H1 (cell line): ENCODE data around the gene KCNN4. TPM values are rescaled to one million over a fixed set of nuclear protein-coding genes. Genes with fewer than 3 reads are reported as not detected.
"Not testable (repeated sequence)": the region's sequence is repeated elsewhere in the genome, so short reads cannot be mapped to it uniquely, and the experiment has no call there.

ENCODE experiments used
- CTCF ChIA-PET: fragments of 300-600 bp; sonication (Branson Sonifier 250); formaldehyde crosslinking; loops from one replicate; lab custom pipeline; 2021; ENCODE audit not compliant: partially characterized antibody; lab: Charles Lee
- POLR2A ChIA-PET: fragments of 300-600 bp; sonication (Branson Sonifier 250); formaldehyde crosslinking; loops from one replicate; lab custom pipeline; 2021; ENCODE audit warnings: inconsistent platforms; ENCODE audit not compliant: partially characterized antibody; lab: Charles Lee
- DNase-seq, 2 experiments: peaks; one replicate each; pipeline versions ENCODE4 v3.0.0 to v3.0.0-alpha.2; 2010 to 2022; ENCODE audit warnings: low spot score in 2 of 2, low read depth in 1 of 2, mixed read lengths in 1 of 2
- FAIRE-seq: peaks from 2 replicates; lab custom pipeline; 2011; peaks lifted over from hg19 to GRCh38; lab: Jason Lieb, UNC
- H2AFZ ChIP-seq: 2 replicates; pipeline ENCODE4 v1.8.1; 2012; ENCODE audit warnings: low read length, inconsistent platforms
- H2AK5ac ChIP-seq: 2 replicates; pipeline ENCODE4 v1.6.1; 2013; ENCODE audit warnings: low read depth, low read length
- H2BK120ac ChIP-seq: replicated peaks from 2 replicates; pipeline ENCODE3; 2013; ENCODE audit warnings: low read depth, low read length, inconsistent platforms
- H2BK12ac ChIP-seq: 2 replicates; pipeline ENCODE4 v1.6.1; 2013; ENCODE audit warnings: low read depth, low read length
- H2BK15ac ChIP-seq: 2 replicates; pipeline ENCODE4 v1.6.1; 2013; ENCODE audit warnings: low read length
- H2BK20ac ChIP-seq: 2 replicates; pipeline ENCODE4 v1.6.1; 2013; ENCODE audit warnings: low read length
- H2BK5ac ChIP-seq: 2 replicates; pipeline ENCODE4 v1.6.1; 2013; ENCODE audit warnings: low read depth, low read length
- H3K14ac ChIP-seq: 2 replicates; pipeline ENCODE4 v1.6.1; 2013; ENCODE audit warnings: inconsistent platforms; ENCODE audit not compliant: insufficient read length
- H3K18ac ChIP-seq: 2 replicates; pipeline ENCODE4 v1.6.1; 2013; ENCODE audit warnings: low read length; ENCODE audit errors: extremely low read depth
- H3K23ac ChIP-seq: 2 replicates; pipeline ENCODE4 v1.6.1; 2013; ENCODE audit warnings: inconsistent platforms; ENCODE audit not compliant: insufficient read length
- H3K23me2 ChIP-seq: 2 replicates; pipeline ENCODE4 v1.6.1; 2013; ENCODE audit warnings: low read depth, low read length
- H3K27ac ChIP-seq: 2 replicates; pipeline ENCODE4 v1.6.1; 2011; ENCODE audit warnings: low read depth, low read length, inconsistent platforms
- H3K27me3 ChIP-seq, 4 experiments: replicated peaks in 1 of 4; 1 replicate in 1 of 4; 2 replicates in 3 of 4; pipeline versions ENCODE4 v1.6.1 to v1.8.1; 2011 to 2013; ENCODE audit warnings: low read length in 3 of 4, mild to moderate bottlenecking in 3 of 4, inconsistent platforms in 2 of 4, mixed read lengths in 2 of 4, moderate library complexity in 1 of 4; ENCODE audit not compliant: control insufficient read depth in 3 of 4, insufficient read depth in 3 of 4; ENCODE audit errors: extremely low read depth in 1 of 4
- H3K36me3 ChIP-seq, 4 experiments: 2 replicates each; pipeline versions ENCODE4 v1.6.1 to v1.8.1; 2011 to 2013; ENCODE audit warnings: mild to moderate bottlenecking in 4 of 4, low read length in 3 of 4, moderate library complexity in 2 of 4, control low read depth in 1 of 4, inconsistent platforms in 1 of 4; ENCODE audit not compliant: insufficient read depth in 4 of 4, control insufficient read depth in 2 of 4
- H3K4ac ChIP-seq: replicated peaks from 2 replicates; pipeline ENCODE3; 2013; ENCODE audit warnings: low read length, low read depth, mixed read lengths, inconsistent platforms; ENCODE audit not compliant: insufficient read length
- H3K4me1 ChIP-seq, 4 experiments: replicated peaks in 1 of 4; 1 replicate in 1 of 4; 2 replicates in 3 of 4; pipeline versions ENCODE4 v1.6.1 to v1.8.1; 2011 to 2013; ENCODE audit warnings: low read length in 3 of 4, inconsistent platforms in 2 of 4, mixed read lengths in 1 of 4; ENCODE audit not compliant: insufficient read depth in 4 of 4, control insufficient read depth in 3 of 4
- H3K4me2 ChIP-seq, 2 experiments: 2 replicates each; pipeline versions ENCODE4 v1.6.1 to v1.8.1; 2011 to 2013; ENCODE audit warnings: low read depth in 2 of 2, low read length in 2 of 2, control low read depth in 1 of 2, inconsistent platforms in 1 of 2, mild to moderate bottlenecking in 1 of 2; ENCODE audit not compliant: insufficient read depth in 1 of 2
- H3K4me3 ChIP-seq, 4 experiments: fragments of 200-600, 300-600 bp in 1 of 4; sonication (generic), shearing (Covaris generic), sonication (Bioruptor Twin) in 1 of 4; 2 replicates each; pipeline versions ENCODE4 v1.5.1 to v1.8.1; 2011 to 2016; ENCODE audit warnings: low read length in 4 of 4, low read depth in 3 of 4, control low read depth in 2 of 4, inconsistent platforms in 2 of 4, mild to moderate bottlenecking in 2 of 4, mixed read lengths in 1 of 4, moderate library complexity in 1 of 4; ENCODE audit not compliant: insufficient read depth in 2 of 4; ENCODE audit errors: extremely low read depth in 1 of 4
- H3K56ac ChIP-seq: replicated peaks from 2 replicates; pipeline ENCODE3; 2013; ENCODE audit warnings: low read depth, mild to moderate bottlenecking, mixed read lengths, low read length, inconsistent platforms; ENCODE audit not compliant: insufficient read length
- H3K79me1 ChIP-seq: 2 replicates; pipeline ENCODE4 v1.6.1; 2013; ENCODE audit warnings: low read depth, low read length, control low read depth
- H3K79me2 ChIP-seq, 2 experiments: 2 replicates each; pipeline versions ENCODE4 v1.6.1 to v1.8.1; 2012 to 2013; ENCODE audit warnings: low read length in 2 of 2, mild to moderate bottlenecking in 2 of 2, inconsistent platforms in 1 of 2; ENCODE audit not compliant: insufficient read depth in 2 of 2, control insufficient read depth in 1 of 2
- H3K9ac ChIP-seq, 4 experiments: replicated peaks in 1 of 4; 1 replicate in 1 of 4; 2 replicates in 3 of 4; pipeline versions ENCODE4 v1.6.1 to v1.8.1; 2011 to 2013; ENCODE audit warnings: low read depth in 3 of 4, low read length in 3 of 4, control low read depth in 2 of 4, mild to moderate bottlenecking in 2 of 4, moderate library complexity in 2 of 4, inconsistent platforms in 1 of 4; ENCODE audit errors: extremely low read depth in 1 of 4
- H3K9me3 ChIP-seq, 2 experiments: 2 replicates each; pipeline versions ENCODE4 v1.6.1 to v1.8.1; 2012 to 2013; ENCODE audit warnings: mild to moderate bottlenecking in 2 of 2, moderate library complexity in 2 of 2, control low read depth in 1 of 2, inconsistent platforms in 1 of 2, low read depth in 1 of 2, low read length in 1 of 2, mixed read lengths in 1 of 2; ENCODE audit not compliant: insufficient read depth in 2 of 2
- H4K20me1 ChIP-seq, 2 experiments: replicated peaks in 1 of 2; 2 replicates each; pipeline versions ENCODE3 to v1.8.1; 2011 to 2013; ENCODE audit warnings: inconsistent platforms in 2 of 2, low read length in 2 of 2, mild to moderate bottlenecking in 1 of 2; ENCODE audit not compliant: insufficient read depth in 2 of 2, control insufficient read depth in 1 of 2
- H4K5ac ChIP-seq: 2 replicates; pipeline ENCODE4 v1.6.1; 2013; ENCODE audit warnings: low read length, low read depth, mixed read lengths, inconsistent platforms; ENCODE audit not compliant: insufficient read length
- H4K8ac ChIP-seq: 2 replicates; pipeline ENCODE4 v1.8.0; 2013; ENCODE audit warnings: mild to moderate bottlenecking, moderate library complexity, low read length, inconsistent platforms; ENCODE audit not compliant: insufficient read depth; ENCODE audit errors: extremely low read depth
- H4K91ac ChIP-seq: replicated peaks from 2 replicates; pipeline ENCODE3; 2013; ENCODE audit warnings: low read length, mixed read lengths, inconsistent platforms; ENCODE audit not compliant: insufficient read length
- WGBS, 2 experiments: shearing (Covaris generic) in 1 of 2; methylation state at CpG; one replicate each; pipeline versions ENCODE4 v1.1.6 to v1.1.7; 2013 to 2015; ENCODE audit warnings: low lambda C conversion rate in 2 of 2, mixed read lengths in 2 of 2, inconsistent platforms in 1 of 2, low coverage in 1 of 2, missing lambda C conversion rate in 1 of 2; ENCODE audit not compliant: insufficient replicate concordance in 2 of 2, insufficient coverage in 1 of 2, insufficient read length in 1 of 2; ENCODE audit errors: extremely low coverage in 1 of 2, missing lambda C conversion rate in 1 of 2; 5-methylcytosine and 5-hydroxymethylcytosine counted together
- polyA plus RNA-seq, 7 experiments: library from polyadenylated mRNA; depleted of rRNA in 3 of 7; stranded (reverse) in 5 of 7; unstranded in 2 of 7; fragments of >200 nt in 5 of 7; fragments of 200-250 nt in 2 of 7; gene quantifications; 1 replicate in 5 of 7; 2 replicates in 1 of 7; 4 replicates in 1 of 7; pipeline versions ENCODE4 v1.2.1 to v1.2.3, GENCODE V29; 2011 to 2013; ENCODE audit warnings: missing spikeins in 2 of 7, mixed read lengths in 2 of 7
- total RNA-seq: library from RNA; stranded (reverse); fragmentation: NEBNext Ultra II Directional; extraction: Animal tissue kit (Norgen Biotek cat#: 25700); gene quantifications from 2 replicates; pipeline ENCODE4 v1.2.1, GENCODE V29; 2021

The KCNN4 gene
- total and polyA plus RNA-seq, 2 of the 8 experiments (the other 6 are each of a cell fraction or from before 2014, with no cell fraction given): 0.78 to 1.5 TPM

GRCh38 chr19:43823856-43824255 lies 43.1 kb upstream of the KCNN4 start:
- H4K5ac ChIP-seq, H3K4me2 ChIP-seq, H2BK12ac ChIP-seq, H2BK5ac ChIP-seq, H3K9ac ChIP-seq, H4K91ac ChIP-seq, DNase-seq, H3K4me1 ChIP-seq, CTCF ChIA-PET, H4K20me1 ChIP-seq, H3K27ac ChIP-seq, H3K23ac ChIP-seq, H2AK5ac ChIP-seq, H2BK20ac ChIP-seq, H3K18ac ChIP-seq, H3K4me3 ChIP-seq, H3K36me3 ChIP-seq, FAIRE-seq, H3K79me1 ChIP-seq, POLR2A ChIA-PET, H3K4ac ChIP-seq, H2BK120ac ChIP-seq, H2AFZ ChIP-seq, H3K23me2 ChIP-seq, H3K79me2 ChIP-seq, H4K8ac ChIP-seq, H2BK15ac ChIP-seq, H3K14ac ChIP-seq, H3K56ac ChIP-seq: not testable (repeated sequence)
- WGBS, 2 experiments: 84% methylated on average over 3 of the region's 3 CpGs; no CpG with 5 or more reads in 1 of the 2 experiments
- peaks cover 10 to 11% of the 10 kb centered on the region in 2 experiments; a peak in 3 of 4 replicates for H3K9me3 ChIP-seq
- H3K27me3 ChIP-seq: peaks cover 0 to 11% (median 2%) of the 10 kb centered on the region in 4 experiments; a peak in 3 of 7 replicates
